Measurements from ENCODE around the gene ZNF483. TPM values are rescaled to one million over a fixed set of nuclear protein-coding genes. Genes with fewer than 3 reads are reported as not detected.

ZNF483 gene
- total and polyA plus RNA-seq, 2 donors from 2014 or later: 0.43 to 14.5 TPM

GRCh38 chr9:111582888-111583287, 57.9 kb downstream of the ZNF483 start:
- no peak for DNase-seq
- no peaks in the 10 kb centered on the region for H3K4me1 ChIP-seq (ENCODE audit: control insufficient read depth in 2 of 3, insufficient read depth in 2 of 3, low read depth in 1 of 3, low read length in 3 of 3)
- H3K9ac ChIP-seq (ENCODE audit: low read length in 3 of 3): no peak overlapping the region
- no peak overlapping the region for H3K4me3 ChIP-seq (ENCODE audit: low read length in 3 of 3)
- H3K27me3 ChIP-seq (ENCODE audit: control insufficient read depth, insufficient read depth, low read length): no peaks in the 10 kb centered on the region
- TF ChIP-seq, protein P1, sequence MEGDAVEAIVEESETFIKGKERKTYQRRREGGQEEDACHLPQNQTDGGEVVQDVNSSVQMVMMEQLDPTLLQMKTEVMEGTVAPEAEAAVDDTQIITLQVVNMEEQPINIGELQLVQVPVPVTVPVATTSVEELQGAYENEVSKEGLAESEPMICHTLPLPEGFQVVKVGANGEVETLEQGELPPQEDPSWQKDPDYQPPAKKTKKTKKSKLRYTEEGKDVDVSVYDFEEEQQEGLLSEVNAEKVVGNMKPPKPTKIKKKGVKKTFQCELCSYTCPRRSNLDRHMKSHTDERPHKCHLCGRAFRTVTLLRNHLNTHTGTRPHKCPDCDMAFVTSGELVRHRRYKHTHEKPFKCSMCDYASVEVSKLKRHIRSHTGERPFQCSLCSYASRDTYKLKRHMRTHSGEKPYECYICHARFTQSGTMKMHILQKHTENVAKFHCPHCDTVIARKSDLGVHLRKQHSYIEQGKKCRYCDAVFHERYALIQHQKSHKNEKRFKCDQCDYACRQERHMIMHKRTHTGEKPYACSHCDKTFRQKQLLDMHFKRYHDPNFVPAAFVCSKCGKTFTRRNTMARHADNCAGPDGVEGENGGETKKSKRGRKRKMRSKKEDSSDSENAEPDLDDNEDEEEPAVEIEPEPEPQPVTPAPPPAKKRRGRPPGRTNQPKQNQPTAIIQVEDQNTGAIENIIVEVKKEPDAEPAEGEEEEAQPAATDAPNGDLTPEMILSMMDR (IDR thresholded peaks at IDR 0.05; ENCODE audit: borderline replicate concordance, extremely low read depth, insufficient read depth): no peak
- H3K36me3 ChIP-seq (ENCODE audit: control insufficient read depth in 2 of 3, insufficient read depth in 3 of 3, low read length in 3 of 3): peaks cover 14 to 70% (median 51%) of the 10 kb centered on the region in 3 donors
- H3K27ac ChIP-seq (ENCODE audit: low read depth in 2 of 2, low read length in 2 of 2): no peak overlapping the region
- H3K9me3 ChIP-seq (ENCODE audit: control insufficient read depth in 2 of 3, insufficient read depth in 1 of 3, low read length in 3 of 3): no peaks in the 10 kb centered on the region
- FAIRE-seq: no peak
- intact Hi-C loops (cut with DNase I): no loop called here

GRCh38 chr9:111586378-111586777, 61.4 kb downstream of the ZNF483 start:
- no peak overlapping the region for H3K9ac ChIP-seq (ENCODE audit: low read length in 3 of 3)
- no peaks in the 10 kb centered on the region for H3K4me1 ChIP-seq (ENCODE audit: control insufficient read depth in 2 of 3, insufficient read depth in 2 of 3, low read depth in 1 of 3, low read length in 3 of 3)
- H3K9me3 ChIP-seq (ENCODE audit: control insufficient read depth in 2 of 3, insufficient read depth in 1 of 3, low read length in 3 of 3): no peaks in the 10 kb centered on the region
- H3K27me3 ChIP-seq (ENCODE audit: control insufficient read depth, insufficient read depth, low read length): no peaks in the 10 kb centered on the region
- no peak overlapping the region for H3K27ac ChIP-seq (ENCODE audit: low read depth in 2 of 2, low read length in 2 of 2)
- H3K4me3 ChIP-seq (ENCODE audit: low read length in 3 of 3): no peak overlapping the region
- no peak for FAIRE-seq
- DNase-seq: no peak
- TF ChIP-seq, protein P1 (IDR thresholded peaks at IDR 0.05; ENCODE audit: borderline replicate concordance, extremely low read depth, insufficient read depth): no peak
- intact Hi-C loops (cut with DNase I): no loop called here
- peaks cover 10 to 50% (median 30%) of the 10 kb centered on the region in 3 donors for H3K36me3 ChIP-seq (ENCODE audit: control insufficient read depth in 2 of 3, insufficient read depth in 3 of 3, low read length in 3 of 3)

DNA sequence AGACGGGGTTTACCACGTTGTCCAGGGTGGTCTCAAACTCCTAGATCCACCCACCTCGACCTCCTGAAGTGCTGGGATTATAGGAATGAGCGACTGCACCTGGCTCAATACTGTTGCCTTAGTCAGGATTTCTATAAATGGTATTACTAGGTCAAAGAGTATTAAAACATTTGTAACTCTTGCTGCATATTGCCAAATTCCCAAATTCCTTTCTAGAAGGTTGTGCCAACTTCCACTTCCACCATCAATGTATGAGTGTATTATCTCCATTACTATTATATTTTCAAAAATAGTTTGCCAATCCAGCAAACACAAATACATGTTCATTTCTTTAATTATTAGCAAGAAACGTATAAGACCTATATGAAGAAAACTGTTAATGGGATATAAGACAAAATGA, 63.9 kb downstream of the ZNF483 start:
- Histone ChIP-seq H3K9ac (ENCODE audit: low read length in 3 of 3) (no peak overlapping the region), H3K9me3 (ENCODE audit: control insufficient read depth in 2 of 3, insufficient read depth in 1 of 3, low read length in 3 of 3) (no peaks in the 10 kb centered on the region), H3K4me1 (ENCODE audit: control insufficient read depth in 2 of 3, insufficient read depth in 2 of 3, low read depth in 1 of 3, low read length in 3 of 3) (no peaks in the 10 kb centered on the region), H3K36me3 (ENCODE audit: control insufficient read depth in 2 of 3, insufficient read depth in 3 of 3, low read length in 3 of 3) (peaks cover 8 to 49% (median 25%) of the 10 kb centered on the region in 3 donors), H3K4me3 (ENCODE audit: low read length in 3 of 3) (no peak overlapping the region), H3K27ac (ENCODE audit: low read depth in 2 of 2, low read length in 2 of 2) (no peak overlapping the region), H3K27me3 (ENCODE audit: control insufficient read depth, insufficient read depth, low read length) (no peaks in the 10 kb centered on the region)
- DNase-seq: no peak
- no peak for FAIRE-seq
- TF ChIP-seq, protein P1 (IDR thresholded peaks at IDR 0.05; ENCODE audit: borderline replicate concordance, extremely low read depth, insufficient read depth): no peak
- intact Hi-C loops (cut with DNase I): no loop called here

Data from kidney (tissue), 14 donors.